ENCODE data around the gene GCA. TPM values are rescaled to one million over a fixed set of nuclear protein-coding genes. Genes with fewer than 3 reads are reported as not detected.
A peak's percentile ranks its signal among the peaks of the same experiment; 100 is the strongest.

GCA gene
- total RNA-seq, 1 donor = 72.2 TPM

GRCh38 chr2:162327134-162327769 lies 16.7 kb upstream of the GCA start:
- peak in 1 of 3 donors; percentile 48 for DNase-seq (ENCODE audit: low read depth in 2 of 3, low spot score in 2 of 3)

- DNase-seq (ENCODE audit: low read depth in 2 of 3, low spot score in 2 of 3) = no peak
These were observed 16.1 kb upstream of the GCA start for GRCh38 chr2:162327806-162328205.

GRCh38 chr2:162328424-162329157 lies 15.3 kb upstream of the GCA start:
- peak in 1 of 3 donors; percentile 40 for DNase-seq (ENCODE audit: low read depth in 2 of 3, low spot score in 2 of 3)

- DNase-seq (ENCODE audit: low read depth in 2 of 3, low spot score in 2 of 3) = no peak
These were observed 13.1 kb upstream of the GCA start for GRCh38 chr2:162330881-162331280.

GRCh38 chr2:162333968-162334367 lies 10.0 kb upstream of the GCA start:
- peak in 1 of 3 donors; percentile 46 for DNase-seq (ENCODE audit: low read depth in 2 of 3, low spot score in 2 of 3)

- DNase-seq (ENCODE audit: low read depth in 2 of 3, low spot score in 2 of 3) = no peak
These were observed 6.1 kb upstream of the GCA start for GRCh38 chr2:162337868-162338267.

GRCh38 chr2:162340822-162341221 lies 3.1 kb upstream of the GCA start:
- DNase-seq (ENCODE audit: low read depth in 2 of 3, low spot score in 2 of 3) = no peak

- no peak for DNase-seq (ENCODE audit: low read depth in 2 of 3, low spot score in 2 of 3)
These were observed 1.6 kb upstream of the GCA start for GRCh38 chr2:162342321-162342720.

- DNase-seq (ENCODE audit: low read depth in 2 of 3, low spot score in 2 of 3) = no peak
These were observed 1.1 kb upstream of the GCA start for GRCh38 chr2:162342841-162343240.

GRCh38 chr2:162343492-162343823 lies 474 bp upstream of the GCA start:
- no peak for DNase-seq (ENCODE audit: low read depth in 2 of 3, low spot score in 2 of 3)

- DNase-seq (ENCODE audit: low read depth in 2 of 3, low spot score in 2 of 3) = no peak
These were observed 652 bp downstream of the GCA start for GRCh38 chr2:162344617-162344950.

- DNase-seq (ENCODE audit: low read depth in 2 of 3, low spot score in 2 of 3) = no peak
These were observed 21.5 kb downstream of the GCA start for GRCh38 chr2:162365392-162365791.

GRCh38 chr2:162368494-162368893 lies 24.6 kb downstream of the GCA start:
- DNase-seq (ENCODE audit: low read depth in 2 of 3, low spot score in 2 of 3) = no peak

GRCh38 chr2:162369551-162369950 lies 25.6 kb downstream of the GCA start:
- DNase-seq (ENCODE audit: low read depth in 2 of 3, low spot score in 2 of 3) = no peak

- DNase-seq (ENCODE audit: low read depth in 2 of 3, low spot score in 2 of 3) = no peak
These were observed 27.0 kb downstream of the GCA start for GRCh38 chr2:162370931-162371330.

- no peak for DNase-seq (ENCODE audit: low read depth in 2 of 3, low spot score in 2 of 3)
These were observed 28.9 kb downstream of the GCA start for GRCh38 chr2:162372818-162373217.

- DNase-seq (ENCODE audit: low read depth in 2 of 3, low spot score in 2 of 3) = peak in 1 of 3 donors; percentile 4
These were observed 36.0 kb downstream of the GCA start for GRCh38 chr2:162379719-162380580.

- no peak for DNase-seq (ENCODE audit: low read depth in 2 of 3, low spot score in 2 of 3)
These were observed 37.9 kb downstream of the GCA start for GRCh38 chr2:162381851-162382250.

- peak in 1 of 3 donors; percentile 12 for DNase-seq (ENCODE audit: low read depth in 2 of 3, low spot score in 2 of 3)
These were observed 38.3 kb downstream of the GCA start for GRCh38 chr2:162382278-162382677.

- DNase-seq (ENCODE audit: low read depth in 2 of 3, low spot score in 2 of 3) = no peak
These were observed 41.6 kb downstream of the GCA start for GRCh38 chr2:162385536-162385935.

GRCh38 chr2:162390801-162391200 lies 46.9 kb downstream of the GCA start:
- no peak for DNase-seq (ENCODE audit: low read depth in 2 of 3, low spot score in 2 of 3)

- DNase-seq (ENCODE audit: low read depth in 2 of 3, low spot score in 2 of 3) = no peak
These were observed 56.4 kb downstream of the GCA start for GRCh38 chr2:162400336-162400735.

Data from hematopoietic multipotent progenitor cell (in vitro differentiated cells).